Measurements from ENCODE around the gene STOML1.

The STOML1 gene

DNA sequence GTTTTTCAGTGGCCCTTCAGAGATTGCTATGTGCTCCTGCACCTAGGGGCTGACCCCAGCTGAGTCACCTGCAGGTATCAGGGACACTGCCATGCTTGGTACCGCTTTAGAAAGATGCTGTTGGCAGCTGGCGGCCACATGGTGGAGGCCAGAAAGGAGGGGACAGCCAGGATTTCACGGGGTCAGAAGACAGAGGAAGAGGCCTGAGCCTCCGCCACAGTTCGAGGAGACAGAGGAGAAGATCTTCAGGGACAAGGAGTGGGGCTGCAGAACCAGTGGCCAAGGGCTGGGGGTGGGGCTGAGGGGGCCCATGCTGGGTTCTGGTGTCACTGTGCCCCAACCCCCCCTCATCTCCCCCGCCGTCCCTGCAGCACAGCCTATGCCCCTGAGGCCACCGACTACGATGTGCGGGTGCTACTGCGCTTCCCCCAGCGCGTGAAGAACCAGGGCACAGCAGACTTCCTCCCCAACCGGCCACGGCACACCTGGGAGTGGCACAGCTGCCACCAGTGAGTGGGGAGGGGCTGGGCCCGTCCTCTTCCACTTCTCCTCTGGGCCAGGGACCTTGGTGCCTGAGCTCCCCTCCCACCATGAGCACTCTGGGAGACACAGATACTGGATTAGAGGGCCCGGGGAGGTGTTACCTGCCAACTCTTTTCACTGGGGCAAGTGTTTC, 45.9 kb downstream of the STOML1 start:
- Histone ChIP-seq H3K27me3 (ENCODE audit: insufficient read depth, low read length) (0 out of 2 replicates have a peak, but pooled peaks cover 4% of the 10 kb centered on the region), H2AFZ (ENCODE audit: low read length) (no peak overlapping the region), H3K79me2 (ENCODE audit: insufficient read depth, low read length) (no peaks in the 10 kb centered on the region), H3K4me2 (ENCODE audit: low read length) (no peak overlapping the region), H3K9me3 (ENCODE audit: low read length) (no peaks in the 10 kb centered on the region), H4K20me1 (ENCODE audit: insufficient read depth, low read length) (no peaks in the 10 kb centered on the region), H3K4me3 (ENCODE audit: low read depth, low read length, poor library complexity, severe bottlenecking) (no peak overlapping the region), H3K36me3 (ENCODE audit: insufficient read depth, low read length) (no peaks in the 10 kb centered on the region), H3K9me2 (ENCODE audit: low read depth, low read length) (no peaks in the 10 kb centered on the region), H3K4me1 (ENCODE audit: insufficient read depth, low read length, severe bottlenecking) (no peaks in the 10 kb centered on the region), H3K9ac (ENCODE audit: low read length) (no peak overlapping the region), H3K27ac (ENCODE audit: low read depth, low read length, poor library complexity, severe bottlenecking) (no peak overlapping the region), H3F3A (ENCODE audit: insufficient read depth, low read length) (no peaks in the 10 kb centered on the region)
- no peak for TF ChIP-seq EZH2 (IDR thresholded peaks at IDR 0.05; ENCODE audit: borderline replicate concordance, low read length)
- no peak for TF ChIP-seq CTCF (IDR thresholded peaks at IDR 0.05; ENCODE audit: low read length)

DNA sequence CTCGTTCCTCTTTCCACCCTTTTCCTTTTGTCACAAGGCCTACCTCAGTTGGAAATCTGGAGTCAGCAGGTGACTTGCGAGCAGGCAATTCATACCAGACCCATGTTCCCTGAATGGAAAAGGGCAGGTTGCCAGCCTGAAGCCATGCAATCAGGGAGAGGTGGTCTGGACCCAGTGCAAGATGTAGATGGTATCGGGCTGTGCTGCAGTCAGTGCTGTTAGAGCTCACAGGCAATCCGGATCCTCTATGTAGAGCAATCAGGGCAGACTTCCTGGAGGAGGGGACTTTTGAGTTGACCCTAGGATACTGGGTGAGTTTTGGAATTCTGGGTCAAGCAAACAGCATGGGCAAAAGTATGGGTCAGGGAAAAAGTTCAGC, 47.0 kb downstream of the STOML1 start:
- Histone ChIP-seq H3F3A (ENCODE audit: insufficient read depth, low read length) (no peaks in the 10 kb centered on the region), H3K27me3 (ENCODE audit: insufficient read depth, low read length) (0 out of 2 replicates have a peak, but pooled peaks cover 7% of the 10 kb centered on the region), H4K20me1 (ENCODE audit: insufficient read depth, low read length) (no peaks in the 10 kb centered on the region), H3K4me1 (ENCODE audit: insufficient read depth, low read length, severe bottlenecking) (no peaks in the 10 kb centered on the region), H3K27ac (ENCODE audit: low read depth, low read length, poor library complexity, severe bottlenecking) (no peak overlapping the region), H3K9ac (ENCODE audit: low read length) (no peak overlapping the region), H3K9me2 (ENCODE audit: low read depth, low read length) (no peaks in the 10 kb centered on the region), H3K4me2 (ENCODE audit: low read length) (no peak overlapping the region), H3K9me3 (ENCODE audit: low read length) (no peaks in the 10 kb centered on the region), H3K4me3 (ENCODE audit: low read depth, low read length, poor library complexity, severe bottlenecking) (no peak overlapping the region), H3K36me3 (ENCODE audit: insufficient read depth, low read length) (no peaks in the 10 kb centered on the region), H2AFZ (ENCODE audit: low read length) (no peak overlapping the region), H3K79me2 (ENCODE audit: insufficient read depth, low read length) (no peaks in the 10 kb centered on the region)
- TF ChIP-seq CTCF (IDR thresholded peaks at IDR 0.05; ENCODE audit: low read length) (no peak), EZH2 (IDR thresholded peaks at IDR 0.05; ENCODE audit: borderline replicate concordance, low read length) (no peak)

GRCh38 chr15:73944161-73945129, 47.6 kb downstream of the STOML1 start:
- H3K36me3 ChIP-seq (ENCODE audit: insufficient read depth, low read length), result no peaks in the 10 kb centered on the region
- H3K4me1 ChIP-seq (ENCODE audit: insufficient read depth, low read length, severe bottlenecking), result no peaks in the 10 kb centered on the region
- no peak overlapping the region for H3K27ac ChIP-seq (ENCODE audit: low read depth, low read length, poor library complexity, severe bottlenecking)
- no peaks in the 10 kb centered on the region for H3F3A ChIP-seq (ENCODE audit: insufficient read depth, low read length)
- no peak overlapping the region for H3K4me2 ChIP-seq (ENCODE audit: low read length)
- H3K79me2 ChIP-seq (ENCODE audit: insufficient read depth, low read length), result no peaks in the 10 kb centered on the region
- no peak for TF ChIP-seq CTCF (IDR thresholded peaks at IDR 0.05; ENCODE audit: low read length)
- no peak for TF ChIP-seq EZH2 (IDR thresholded peaks at IDR 0.05; ENCODE audit: borderline replicate concordance, low read length)
- no peaks in the 10 kb centered on the region for H3K9me2 ChIP-seq (ENCODE audit: low read depth, low read length)
- H3K27me3 ChIP-seq (ENCODE audit: insufficient read depth, low read length), result 0 out of 2 replicates have a peak, but pooled peaks cover 7% of the 10 kb centered on the region
- H4K20me1 ChIP-seq (ENCODE audit: insufficient read depth, low read length), result no peaks in the 10 kb centered on the region
- H3K9ac ChIP-seq (ENCODE audit: low read length), result no peak overlapping the region
- no peak overlapping the region for H3K4me3 ChIP-seq (ENCODE audit: low read depth, low read length, poor library complexity, severe bottlenecking)
- H3K9me3 ChIP-seq (ENCODE audit: low read length), result no peaks in the 10 kb centered on the region
- no peak overlapping the region for H2AFZ ChIP-seq (ENCODE audit: low read length)
